Effector CD4-positive, alpha-beta T cell (primary cell): Measurements from ENCODE around the gene GART.
"Not testable (repeated sequence)": the region's sequence is repeated elsewhere in the genome, so short reads cannot be mapped to it uniquely, and the experiment has no call there.

Experiments
- DNase-seq: peaks from one replicate; pipeline ENCODE4 v3.0.0-alpha.2; 2020
- total RNA-seq: gene quantifications from one replicate; lab custom pipeline; 2026; lab: John Stamatoyannopoulos, UW

The GART gene
- 57.0 reads per million, percentile 71 among the genes with 10 or more reads in this experiment for total RNA-seq

- DNase-seq, result peak; percentile 76
Observed at GRCh38 chr21:33541756-33542639, at the start of gene GART. Gene GART (minus strand): TSS chr21:33542117. CDS start chr21:33539315, 2,802 bp downstream.

- peak; percentile 85 for DNase-seq
Observed at GRCh38 chr21:33588485-33589335, 46.8 kb upstream of the GART start, which contains the start of gene DONSON. Gene DONSON (minus strand): TSS chr21:33588684. CDS start chr21:33588641, 43 bp downstream.

- DNase-seq, result no peak
Observed at GRCh38 chr21:33587792-33588484, 46.0 kb upstream of the GART start.

- DNase-seq, result no peak
Observed at GRCh38 chr21:33586927-33587326, 45.0 kb upstream of the GART start.

GRCh38 chr21:33584455-33584854 lies 42.5 kb upstream of the GART start:
- no peak for DNase-seq

GRCh38 chr21:33578959-33579542 lies 37.1 kb upstream of the GART start:
- no peak for DNase-seq

GRCh38 chr21:33578214-33578613 lies 36.3 kb upstream of the GART start:
- no peak for DNase-seq

GRCh38 chr21:33576741-33577141 lies 34.8 kb upstream of the GART start:
- DNase-seq, result not testable (repeated sequence)

GRCh38 chr21:33572350-33572749 lies 30.4 kb upstream of the GART start:
- DNase-seq, result no peak

GRCh38 chr21:33569991-33570390 lies 28.1 kb upstream of the GART start:
- no peak for DNase-seq

GRCh38 chr21:33568448-33568847 lies 26.5 kb upstream of the GART start:
- no peak for DNase-seq

- DNase-seq, result no peak
Observed at GRCh38 chr21:33567914-33568313, 26.0 kb upstream of the GART start.

GRCh38 chr21:33566514-33566913 lies 24.6 kb upstream of the GART start:
- DNase-seq, result no peak

- no peak for DNase-seq
Observed at GRCh38 chr21:33562389-33562788, 20.5 kb upstream of the GART start.

- no peak for DNase-seq
Observed at GRCh38 chr21:33561373-33561772, 19.5 kb upstream of the GART start.

- DNase-seq, result no peak
Observed at GRCh38 chr21:33560965-33561364, 19.0 kb upstream of the GART start.

- no peak for DNase-seq
Observed at GRCh38 chr21:33559813-33560212, 17.9 kb upstream of the GART start.

GRCh38 chr21:33558777-33559421 lies 17.0 kb upstream of the GART start:
- no peak for DNase-seq

- DNase-seq, result no peak
Observed at GRCh38 chr21:33557447-33557846, 15.5 kb upstream of the GART start.

- DNase-seq, result no peak
Observed at GRCh38 chr21:33554982-33555344, 13.0 kb upstream of the GART start.

GRCh38 chr21:33554236-33554981 lies 12.5 kb upstream of the GART start:
- no peak for DNase-seq
